Right lung (tissue), 5 donors: ENCODE measurements around the gene ERH. TPM values are rescaled to one million over a fixed set of nuclear protein-coding genes. Genes with fewer than 3 reads are reported as not detected.

Experiments
- DNase-seq, 2 donors: peaks; one replicate each; pipeline ENCODE4 v3.0.0-alpha.2; 2013
- polyA plus RNA-seq, 5 donors: library from polyadenylated mRNA; unstranded; fragments of 120-200 nt; gene quantifications; one replicate each; pipeline versions ENCODE4 v1.2.1 to v1.2.3, GENCODE V29; 2013; ENCODE audit warnings: inconsistent platforms in 1 of 5, low replicate concordance in 1 of 5; ENCODE audit not compliant: insufficient read length in 5 of 5, insufficient read depth in 1 of 5

The ERH gene
- polyA plus RNA-seq, 5 donors = 281 to 345 (median 290) TPM

DNA sequence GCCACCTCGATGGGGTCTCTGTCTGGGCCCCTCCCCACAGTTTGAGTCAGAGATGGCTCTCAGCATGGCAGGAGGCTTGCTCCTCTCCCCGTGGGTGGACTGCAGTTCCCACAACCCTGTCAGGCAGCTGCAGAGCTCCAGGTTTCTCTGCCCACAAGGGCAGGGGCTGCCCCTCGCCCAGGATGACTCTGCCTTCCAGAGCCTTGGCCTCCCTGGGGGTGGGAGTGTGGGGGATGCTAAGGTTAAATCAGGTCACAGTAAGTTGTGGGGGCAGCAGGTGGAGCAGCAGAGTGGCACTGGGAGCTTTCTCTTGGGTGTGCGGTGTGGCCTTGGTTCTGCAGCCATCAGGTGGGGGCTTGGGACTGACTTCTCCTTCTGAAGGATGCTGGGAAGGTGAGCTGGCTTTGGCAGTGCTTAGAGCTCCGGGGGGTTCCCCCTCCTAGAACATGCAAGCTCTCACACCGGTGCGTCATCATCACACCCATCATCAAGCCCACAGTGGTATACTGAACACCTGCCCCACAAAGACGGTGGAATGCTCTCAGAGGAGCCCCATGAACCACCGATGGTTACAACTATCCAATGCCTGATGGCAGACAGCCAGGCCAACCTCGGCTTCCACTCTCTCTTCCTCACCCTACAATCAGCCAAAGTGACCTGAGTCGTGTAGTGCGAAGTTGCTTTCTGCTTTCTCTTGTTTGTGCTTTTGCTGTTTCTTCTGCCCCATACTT, 39.7 kb downstream of the ERH start:
- DNase-seq = no peak

DNA sequence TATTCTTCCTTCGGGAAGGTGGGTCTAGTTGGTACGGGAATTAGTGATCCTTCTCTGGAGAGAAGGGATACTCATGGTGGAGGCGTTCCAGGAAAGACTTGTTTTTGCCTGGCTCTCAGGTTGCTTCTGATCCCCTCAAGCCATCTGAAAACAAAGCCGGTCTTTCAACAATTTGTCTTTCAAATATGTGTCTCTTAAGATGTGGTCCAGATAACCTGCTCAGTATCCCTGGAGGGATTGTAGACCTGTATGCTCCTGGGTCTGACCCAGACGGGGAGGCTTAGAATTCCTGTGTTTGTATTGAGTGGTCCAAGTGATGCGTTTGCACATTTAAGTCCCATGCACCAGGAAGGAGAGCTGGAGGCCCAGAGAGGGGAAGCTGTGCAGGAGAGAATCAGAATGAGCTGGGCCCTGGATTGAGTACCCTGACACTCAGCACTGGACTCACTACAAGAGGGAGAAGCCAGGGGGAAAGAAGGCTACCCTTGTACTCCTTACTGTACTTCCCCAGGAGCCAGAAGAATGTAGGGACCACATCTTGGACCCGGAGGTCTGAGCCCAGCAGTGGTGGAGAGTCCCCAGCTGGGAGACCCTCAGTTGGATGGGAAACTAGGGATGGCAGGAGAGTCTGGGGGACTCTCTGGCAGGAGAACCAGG, 40.4 kb downstream of the ERH start:
- no peak for DNase-seq

DNA sequence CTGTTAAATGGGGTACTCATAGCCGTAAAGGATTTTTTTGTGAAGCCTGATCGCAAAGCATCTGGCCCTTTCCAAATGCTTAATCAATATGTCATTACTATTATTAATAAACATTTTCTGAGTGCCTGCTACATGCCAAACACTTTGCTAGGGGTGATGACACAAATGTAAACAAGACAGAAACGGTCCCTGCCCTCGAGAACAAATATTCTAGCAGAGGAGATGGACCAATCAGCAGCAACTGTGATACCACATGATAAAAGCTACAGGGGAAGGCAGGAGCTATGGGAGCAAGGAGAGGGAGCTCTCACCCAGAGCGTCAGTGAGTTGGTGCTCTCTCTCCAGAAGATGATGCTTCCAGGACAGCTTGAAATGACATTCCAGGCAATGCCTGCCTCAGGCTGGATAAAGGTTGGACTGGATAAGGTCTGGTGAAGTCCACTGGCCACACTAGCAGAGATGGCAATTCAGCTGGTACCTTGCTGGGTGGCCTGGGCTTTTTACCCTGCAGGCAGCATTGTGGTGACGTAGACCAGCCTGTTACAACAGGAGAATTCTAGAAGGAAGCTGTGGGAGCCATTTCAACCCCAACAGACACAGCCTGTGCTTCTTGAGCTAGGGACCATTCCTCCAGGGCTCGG, 41.1 kb downstream of the ERH start:
- no peak for DNase-seq

DNA sequence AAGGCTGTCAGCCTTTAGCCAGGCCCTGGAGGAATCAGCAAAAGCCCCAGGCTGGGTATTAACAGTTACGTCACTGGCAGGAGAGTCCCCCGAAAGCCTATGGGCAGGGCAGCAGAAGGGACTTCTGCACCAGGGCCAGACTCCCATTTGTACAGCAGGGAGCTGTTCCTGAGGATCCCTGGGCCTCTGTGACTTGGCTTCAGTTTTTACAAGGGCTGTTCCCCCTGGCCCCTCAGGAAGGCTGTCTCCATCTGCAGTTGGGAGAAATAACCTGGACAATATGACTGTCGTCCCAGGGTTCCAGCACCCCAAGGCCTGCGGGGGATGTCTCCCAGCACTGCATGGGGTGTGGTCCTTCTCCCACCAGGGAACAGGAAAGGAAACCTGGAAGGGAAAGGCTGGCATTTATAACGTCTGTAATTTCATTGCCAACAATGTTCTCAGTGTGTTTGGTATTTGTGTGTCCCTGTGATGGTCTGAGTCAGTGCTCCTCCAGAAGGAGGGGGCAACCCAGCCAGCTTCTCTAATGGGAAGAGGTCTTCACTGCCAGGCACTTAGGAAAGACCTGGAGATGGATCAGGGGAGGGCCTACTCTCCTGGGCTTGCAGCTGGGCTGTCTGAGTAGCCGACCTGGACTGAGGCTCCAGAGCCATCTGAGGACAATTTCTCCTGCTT, 42.4 kb downstream of the ERH start:
- DNase-seq = no peak

DNA sequence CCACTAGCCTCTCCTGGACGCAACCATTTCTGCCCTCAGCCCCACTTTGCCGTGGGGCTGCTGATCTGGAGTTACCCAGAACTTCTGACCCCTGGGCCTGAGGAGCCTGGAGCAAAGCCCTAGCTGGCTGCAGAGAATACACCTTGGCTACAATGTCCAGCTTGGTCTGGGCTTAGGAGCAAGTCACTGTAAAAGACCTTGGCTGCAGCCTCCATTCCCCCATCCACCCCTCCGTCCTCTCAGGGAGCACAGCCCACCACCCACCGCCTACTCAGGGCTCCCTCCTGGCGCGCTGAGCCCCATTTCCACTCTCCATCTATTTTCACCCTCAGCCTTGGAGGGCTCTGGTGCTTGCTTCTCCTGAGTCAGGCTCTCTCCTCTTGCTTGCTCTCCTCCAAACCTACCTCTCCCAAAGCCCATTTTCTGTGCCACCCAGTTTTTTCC, 42.9 kb downstream of the ERH start:
- no peak for DNase-seq

DNA sequence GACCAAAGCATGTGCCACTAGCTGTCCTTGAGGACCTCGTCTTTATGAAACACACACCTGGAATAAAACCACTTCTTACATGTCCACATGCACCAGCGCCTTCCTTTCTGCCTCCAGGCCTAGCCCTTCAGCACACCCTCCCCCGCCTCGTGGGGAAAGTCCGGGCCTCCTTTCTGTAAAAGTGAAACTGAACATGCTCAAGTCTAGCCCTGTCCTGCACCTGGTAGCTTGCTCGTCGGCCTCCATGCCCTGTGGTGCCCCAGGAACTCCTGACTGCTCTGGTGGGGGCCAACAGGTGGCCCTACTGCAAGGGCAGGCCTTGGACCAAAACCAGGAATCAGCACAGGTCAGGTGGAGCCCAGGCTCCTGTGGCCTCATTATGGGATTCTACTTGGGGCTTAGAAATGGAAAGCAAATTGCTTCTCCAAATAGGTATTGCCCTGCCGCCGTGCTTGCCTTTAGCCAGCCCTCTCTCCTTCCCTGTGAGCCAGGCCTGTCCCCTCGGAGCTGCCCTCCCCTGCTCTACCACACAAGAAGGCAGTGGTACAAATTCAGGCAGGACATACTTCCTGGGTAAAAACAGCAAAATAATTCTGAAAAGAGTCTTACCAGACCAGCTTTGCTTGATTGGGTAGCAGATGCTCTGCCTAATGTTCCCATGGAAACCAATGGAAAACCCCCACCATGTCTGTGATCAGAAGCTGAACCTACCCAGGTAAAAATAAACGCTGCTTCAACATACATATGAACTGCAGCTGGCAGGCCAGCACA, 43.5 kb downstream of the ERH start:
- no peak for DNase-seq

DNA sequence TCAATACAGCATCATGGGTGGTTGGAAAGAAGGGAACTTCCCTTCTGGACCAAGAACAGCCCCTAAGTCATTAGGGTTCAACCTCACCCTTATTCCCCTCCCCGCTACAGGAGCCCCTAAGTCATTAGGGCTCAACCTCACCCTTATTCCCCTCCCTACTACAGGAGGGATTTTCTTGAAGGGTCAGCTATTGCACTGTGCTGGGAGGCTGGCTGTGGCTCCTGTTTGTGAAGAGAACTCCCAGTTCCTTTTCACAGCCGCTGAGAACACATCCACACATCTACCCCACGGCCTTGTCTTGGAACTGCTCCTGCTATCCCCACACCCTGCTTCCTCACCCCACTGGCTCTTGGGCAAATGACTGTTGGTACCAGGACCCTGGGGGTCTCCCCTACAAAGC, 44.9 kb downstream of the ERH start:
- DNase-seq = no peak

DNA sequence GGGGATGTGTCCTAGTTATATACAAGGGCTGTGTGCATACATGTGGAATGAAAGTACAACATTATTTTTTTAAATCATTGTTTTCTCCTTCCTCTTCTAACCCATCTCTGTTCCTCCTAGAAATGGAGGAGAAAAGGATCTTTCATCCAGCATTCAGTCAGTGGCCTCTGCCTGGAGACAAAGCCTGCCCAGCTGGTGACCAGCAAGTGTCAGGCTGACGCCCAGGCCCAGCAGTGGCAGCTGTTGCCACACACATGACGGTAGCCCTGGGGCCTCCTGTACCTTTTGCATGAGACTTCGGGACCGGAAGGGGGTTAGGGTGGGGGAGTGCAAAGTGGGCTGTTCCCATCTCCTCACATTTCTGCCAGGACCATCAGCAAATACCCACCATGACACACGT, 46.2 kb downstream of the ERH start:
- DNase-seq = no peak

DNA sequence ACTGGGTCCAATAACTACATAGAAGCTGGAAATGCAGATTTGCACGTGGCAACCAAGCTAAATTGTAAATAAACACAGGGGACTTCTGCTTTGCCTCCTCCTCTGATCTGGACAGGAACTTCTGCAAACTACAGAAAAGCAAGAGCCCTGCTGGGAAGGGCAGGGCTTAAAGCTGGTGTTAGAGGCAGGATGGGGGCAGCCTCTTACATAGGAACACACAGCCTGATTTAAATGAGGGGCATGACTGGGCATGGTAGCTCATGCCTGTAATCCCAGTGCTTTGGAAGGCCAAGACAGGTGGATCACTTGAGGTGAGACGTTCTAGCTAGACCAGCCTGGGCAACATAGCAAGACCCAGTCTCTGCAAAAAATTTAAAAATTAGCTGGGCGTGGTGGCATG, 46.7 kb downstream of the ERH start:
- no peak for DNase-seq

DNA sequence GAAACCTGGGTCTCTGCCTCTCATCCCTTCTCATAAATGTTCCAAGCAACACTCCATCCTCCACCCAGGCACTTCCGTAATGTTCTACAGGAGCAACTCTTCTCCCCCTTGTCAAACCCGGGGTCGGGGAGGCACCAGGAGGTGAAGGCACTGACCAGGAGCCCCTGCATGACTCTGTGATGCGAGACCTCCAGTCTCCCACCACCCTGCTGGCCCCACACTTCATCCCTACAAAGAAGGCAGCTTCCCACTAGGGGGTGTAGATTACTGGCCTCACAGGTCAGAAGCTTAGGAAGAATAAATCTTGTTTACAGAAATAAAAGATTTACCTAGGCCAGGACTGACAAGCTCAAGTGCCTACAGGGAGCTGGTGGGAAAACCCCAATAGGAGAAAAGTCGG, 47.2 kb downstream of the ERH start:
- no peak for DNase-seq

DNA sequence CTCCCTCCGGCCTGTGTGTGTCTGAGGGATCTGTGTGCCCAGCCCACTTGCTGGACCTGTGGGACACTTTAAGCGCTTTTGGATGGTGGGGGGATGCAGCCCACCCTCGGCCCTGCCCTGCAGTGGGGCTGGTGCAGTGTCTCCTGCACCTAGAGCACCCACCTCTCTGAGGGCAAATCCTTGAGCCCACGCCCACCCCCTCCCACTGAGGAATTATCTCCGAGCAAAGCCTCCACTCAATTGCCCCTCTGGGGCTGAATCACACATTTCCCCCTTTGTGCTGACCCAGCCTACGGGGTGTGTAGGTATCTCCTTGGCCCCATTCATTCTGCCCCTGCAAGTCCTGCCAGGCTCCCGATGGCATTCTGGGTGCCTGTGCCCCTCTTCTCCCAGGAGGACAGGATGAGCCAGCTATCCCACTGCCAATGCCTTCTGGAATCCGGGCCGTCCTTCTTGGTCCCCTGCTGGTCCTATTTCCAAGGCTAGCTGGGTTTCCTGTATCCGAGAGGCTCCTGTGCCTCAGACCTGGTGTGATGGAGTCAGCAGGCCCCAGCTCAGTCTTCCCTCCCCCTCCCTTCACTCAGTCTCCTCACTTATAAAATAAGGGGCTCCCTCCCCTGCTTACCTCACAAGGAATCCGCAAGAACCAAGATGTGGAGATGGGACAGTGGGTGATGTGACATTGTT, 48.9 kb downstream of the ERH start:
- DNase-seq = no peak

DNA sequence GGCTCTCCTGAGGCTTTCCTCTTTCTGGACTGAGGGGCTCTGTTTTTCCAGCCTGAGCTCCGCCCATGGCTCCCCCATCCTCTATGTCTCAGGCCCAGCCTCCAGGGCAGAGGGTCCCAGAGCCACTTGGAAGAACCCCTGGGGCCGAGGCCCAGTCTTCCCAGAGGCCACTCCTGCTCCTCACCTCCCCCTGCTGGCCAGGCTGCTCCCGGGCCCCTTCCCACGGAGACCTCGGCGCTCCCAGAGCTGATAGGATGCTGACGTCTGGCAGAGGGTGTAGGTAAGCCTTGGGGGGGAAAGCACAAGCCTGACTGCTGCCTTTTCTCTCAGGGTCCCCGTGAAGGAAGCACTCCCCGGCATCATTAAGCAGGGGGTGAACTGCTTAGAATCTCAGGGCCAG, 51.4 kb downstream of the ERH start:
- no peak for DNase-seq

DNA sequence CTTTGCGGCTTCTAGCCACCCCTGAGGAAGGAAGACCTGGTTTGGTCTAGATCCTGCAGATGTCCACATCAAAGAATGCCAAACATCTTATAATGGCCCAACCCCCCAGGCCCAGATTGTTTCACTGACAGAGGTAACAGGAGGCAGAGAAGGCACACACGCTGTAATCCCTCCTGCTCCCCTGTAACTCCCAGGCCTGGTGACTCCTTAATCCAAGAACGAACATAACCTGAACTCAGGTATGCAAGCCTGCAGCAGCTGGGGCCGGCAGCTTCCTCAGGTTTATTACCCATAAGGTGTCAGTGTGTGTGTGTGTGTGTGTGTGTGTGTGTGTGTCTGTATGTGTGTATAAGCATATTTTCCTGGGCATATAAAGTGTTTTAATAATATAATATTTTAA, 52.7 kb downstream of the ERH start:
- DNase-seq = no peak

DNA sequence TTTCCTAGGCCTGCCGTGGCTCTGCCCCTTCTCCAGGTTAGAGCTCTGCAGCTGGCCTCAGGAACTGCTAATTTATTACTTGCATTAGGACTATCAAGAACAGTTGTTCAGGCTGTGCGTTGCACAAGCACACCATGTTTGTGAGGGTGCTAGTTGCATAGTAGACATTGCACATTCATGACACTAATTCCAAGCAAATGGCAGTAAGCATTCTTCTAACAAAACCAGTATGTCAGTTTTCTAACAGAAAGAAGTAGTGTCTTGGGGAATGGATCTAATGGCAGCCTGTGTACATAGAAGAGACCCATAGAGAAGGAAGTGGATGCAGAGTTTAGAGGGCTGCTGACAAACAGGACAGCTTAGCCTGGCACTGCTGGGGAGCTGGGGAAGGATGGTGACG, 53.9 kb downstream of the ERH start:
- DNase-seq = no peak

DNA sequence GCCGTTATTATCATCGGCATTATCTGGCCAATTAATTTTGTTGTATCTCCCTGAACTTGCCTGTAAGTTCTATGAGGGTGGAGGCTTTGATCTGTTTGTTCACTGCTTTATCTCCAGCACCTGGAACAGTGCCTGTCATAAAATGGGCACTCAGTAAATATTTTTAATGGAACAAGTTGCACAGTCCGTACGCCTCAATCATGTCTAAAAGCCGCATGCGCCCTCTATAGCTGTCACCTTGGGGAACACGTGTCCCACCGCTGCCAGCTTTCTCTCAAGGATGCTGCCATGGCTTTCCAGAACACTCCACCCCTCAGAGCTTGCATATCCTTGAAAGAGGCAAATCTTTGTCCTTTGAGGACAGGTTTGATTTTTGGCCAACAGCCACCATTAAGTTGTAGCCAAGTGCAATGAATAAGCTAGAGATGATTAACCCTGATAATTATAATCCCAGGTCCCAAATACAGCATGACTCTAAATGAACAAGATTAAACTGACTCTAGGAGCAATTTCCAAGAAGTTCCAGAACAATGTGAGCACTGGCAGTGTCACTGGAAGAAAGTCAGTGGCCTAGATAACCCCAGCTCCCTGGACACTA, 55.1 kb downstream of the ERH start:
- DNase-seq = no peak

DNA sequence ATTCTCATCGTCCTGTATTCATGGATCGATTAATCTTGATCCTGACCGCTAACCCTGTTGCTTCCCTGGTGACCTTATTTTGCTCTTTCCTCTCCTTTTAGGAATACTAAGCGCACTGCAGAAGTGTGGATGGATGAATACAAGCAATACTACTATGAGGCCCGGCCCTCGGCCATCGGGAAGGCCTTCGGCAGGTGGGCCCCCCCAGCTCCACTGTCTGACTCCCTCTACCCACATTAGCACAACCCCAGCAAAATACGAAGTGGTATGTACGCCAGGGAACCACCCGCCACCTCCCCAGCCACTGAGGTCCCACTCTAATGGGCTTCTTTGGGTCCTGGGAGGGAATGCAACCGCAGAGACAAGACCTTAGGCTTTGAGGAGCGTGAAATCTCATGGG, 58.7 kb downstream of the ERH start:
- no peak for DNase-seq

DNA sequence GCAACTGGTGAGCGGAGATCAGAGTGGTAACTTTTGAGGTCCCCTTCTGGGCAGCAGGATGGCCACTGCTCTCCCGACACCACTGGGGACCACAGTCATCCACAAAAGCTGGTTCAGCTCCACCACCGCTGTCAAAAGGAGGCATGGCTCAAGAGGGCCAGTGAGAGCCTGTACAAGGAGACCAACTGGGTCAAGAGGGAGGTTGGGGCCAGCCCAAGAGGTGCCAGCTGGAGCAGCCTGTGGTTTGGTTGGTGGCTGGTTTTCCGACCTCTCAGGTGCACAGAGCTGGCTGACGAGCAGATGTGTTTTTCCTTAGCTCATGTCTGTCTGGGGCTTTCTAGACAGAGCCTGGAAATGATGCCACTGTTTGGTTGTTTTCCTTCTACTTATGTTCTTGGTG, 60.1 kb downstream of the ERH start:
- DNase-seq = no peak

DNA sequence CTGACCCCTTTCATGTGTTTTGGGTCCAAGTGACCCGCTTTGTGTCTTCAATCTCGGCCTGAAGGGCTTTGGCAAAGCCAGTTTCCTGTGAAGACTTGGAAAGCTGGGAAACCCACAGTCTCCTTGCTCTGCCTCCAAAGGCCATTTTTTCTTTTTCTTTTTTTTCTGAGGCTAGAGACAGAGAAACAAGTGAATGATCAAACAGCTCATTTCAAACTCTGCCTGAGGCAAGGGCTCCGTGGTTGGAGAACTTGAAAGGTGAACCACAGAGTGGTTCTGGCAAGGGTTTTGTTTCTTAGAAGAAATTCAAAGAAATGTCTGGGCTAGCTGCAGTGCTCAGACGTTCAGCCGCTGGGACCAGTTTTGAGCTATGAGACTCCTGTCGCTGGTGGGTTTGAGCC, 62.7 kb downstream of the ERH start:
- DNase-seq = peak; percentile 8

DNA sequence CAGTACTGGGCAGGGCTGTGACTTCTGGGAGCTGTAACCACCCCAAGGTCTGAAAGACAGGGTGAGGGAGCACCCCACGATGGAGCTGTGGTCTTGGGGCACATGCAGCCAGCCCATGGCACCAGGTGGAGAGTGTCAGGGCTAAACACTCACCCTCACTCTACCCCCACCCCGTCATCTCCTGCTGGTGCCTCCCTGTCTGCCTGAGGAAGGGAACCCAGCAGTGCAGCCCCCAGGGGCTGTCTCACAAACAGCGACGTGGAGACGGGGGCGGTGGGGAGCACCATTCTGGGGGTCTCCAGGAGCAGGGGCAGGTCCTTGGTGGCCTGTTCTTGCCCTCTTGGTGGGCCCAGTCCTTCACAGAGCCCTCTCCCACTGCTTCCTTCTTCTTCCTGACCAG, 63.5 kb downstream of the ERH start:
- no peak for DNase-seq

DNA sequence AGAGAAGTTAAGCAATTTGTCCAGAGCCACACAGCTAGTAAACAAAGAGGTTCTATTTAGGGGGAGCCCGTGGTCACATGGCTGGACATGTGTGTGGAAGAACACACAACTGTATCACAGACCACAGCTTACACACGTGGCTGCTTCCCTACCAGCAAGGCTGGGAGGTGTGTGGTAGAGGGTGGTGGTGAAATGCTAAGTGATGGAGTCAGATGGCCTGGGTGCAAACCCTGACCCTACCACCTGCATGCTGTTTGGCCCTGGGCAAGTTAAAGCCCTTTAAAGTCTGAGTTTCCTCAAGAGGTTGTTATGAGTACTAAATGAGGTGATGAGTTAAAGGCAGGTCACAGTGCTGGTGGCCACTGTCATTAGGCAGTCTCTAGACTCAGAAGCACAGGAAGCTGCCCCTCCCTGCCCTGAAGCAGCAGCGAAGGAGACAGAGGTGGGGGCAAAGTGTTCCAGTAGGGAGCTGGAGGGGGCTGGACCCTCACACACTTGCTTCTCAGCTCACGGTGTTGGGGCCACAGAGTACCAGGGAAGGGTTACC, 64.2 kb downstream of the ERH start:
- DNase-seq = no peak
